ENCODE results near the gene CLEC14A.

The CLEC14A gene

DNA sequence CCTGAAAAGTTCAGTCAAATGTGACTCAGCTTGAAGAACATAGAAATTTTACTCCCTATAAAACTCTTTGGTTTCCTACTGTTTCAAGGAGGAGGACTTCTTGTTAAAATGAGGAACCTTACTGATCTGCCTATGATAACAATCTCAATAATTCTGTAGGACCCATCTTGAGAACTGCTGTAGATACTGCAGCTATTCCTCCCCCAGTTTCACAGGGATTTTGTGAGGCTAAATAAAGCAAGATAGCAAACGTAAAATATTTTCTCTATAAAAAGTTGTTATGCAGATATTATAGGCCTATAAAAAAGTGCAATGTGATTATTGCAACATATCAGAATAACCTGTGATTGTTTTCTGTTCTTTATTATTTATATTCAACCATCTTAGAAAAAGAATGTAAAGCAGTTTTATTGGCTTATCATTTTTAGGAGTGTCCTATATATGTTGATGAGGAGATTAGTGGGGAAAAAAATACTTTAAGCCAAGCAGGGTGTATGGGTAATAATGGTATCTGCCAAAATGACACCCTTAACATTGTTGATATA is 12.1 kb downstream of the CLEC14A start:
- TF ChIP-seq, protein P1, sequence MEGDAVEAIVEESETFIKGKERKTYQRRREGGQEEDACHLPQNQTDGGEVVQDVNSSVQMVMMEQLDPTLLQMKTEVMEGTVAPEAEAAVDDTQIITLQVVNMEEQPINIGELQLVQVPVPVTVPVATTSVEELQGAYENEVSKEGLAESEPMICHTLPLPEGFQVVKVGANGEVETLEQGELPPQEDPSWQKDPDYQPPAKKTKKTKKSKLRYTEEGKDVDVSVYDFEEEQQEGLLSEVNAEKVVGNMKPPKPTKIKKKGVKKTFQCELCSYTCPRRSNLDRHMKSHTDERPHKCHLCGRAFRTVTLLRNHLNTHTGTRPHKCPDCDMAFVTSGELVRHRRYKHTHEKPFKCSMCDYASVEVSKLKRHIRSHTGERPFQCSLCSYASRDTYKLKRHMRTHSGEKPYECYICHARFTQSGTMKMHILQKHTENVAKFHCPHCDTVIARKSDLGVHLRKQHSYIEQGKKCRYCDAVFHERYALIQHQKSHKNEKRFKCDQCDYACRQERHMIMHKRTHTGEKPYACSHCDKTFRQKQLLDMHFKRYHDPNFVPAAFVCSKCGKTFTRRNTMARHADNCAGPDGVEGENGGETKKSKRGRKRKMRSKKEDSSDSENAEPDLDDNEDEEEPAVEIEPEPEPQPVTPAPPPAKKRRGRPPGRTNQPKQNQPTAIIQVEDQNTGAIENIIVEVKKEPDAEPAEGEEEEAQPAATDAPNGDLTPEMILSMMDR (IDR thresholded peaks at IDR 0.05) = no peak

DNA sequence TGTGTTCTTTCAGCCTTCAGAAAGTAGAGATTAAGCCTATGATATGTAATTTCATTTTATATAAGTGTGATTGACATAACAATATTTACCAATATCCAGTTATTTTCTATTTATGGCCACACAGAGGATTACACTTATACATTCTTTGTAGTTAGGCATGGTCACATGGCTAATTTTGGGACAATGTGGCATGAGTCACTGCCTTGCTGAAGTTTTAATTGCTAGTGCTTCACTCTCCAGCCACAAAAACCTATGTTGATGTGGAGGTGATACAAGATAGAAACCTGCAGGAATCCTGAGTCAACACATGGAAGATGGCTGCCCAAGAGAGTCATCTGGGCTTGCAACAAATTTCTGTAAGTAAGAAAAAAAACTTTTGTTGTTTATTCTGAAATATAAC is 17.0 kb downstream of the CLEC14A start:
- TF ChIP-seq, protein P1 (IDR thresholded peaks at IDR 0.05) = no peak

DNA sequence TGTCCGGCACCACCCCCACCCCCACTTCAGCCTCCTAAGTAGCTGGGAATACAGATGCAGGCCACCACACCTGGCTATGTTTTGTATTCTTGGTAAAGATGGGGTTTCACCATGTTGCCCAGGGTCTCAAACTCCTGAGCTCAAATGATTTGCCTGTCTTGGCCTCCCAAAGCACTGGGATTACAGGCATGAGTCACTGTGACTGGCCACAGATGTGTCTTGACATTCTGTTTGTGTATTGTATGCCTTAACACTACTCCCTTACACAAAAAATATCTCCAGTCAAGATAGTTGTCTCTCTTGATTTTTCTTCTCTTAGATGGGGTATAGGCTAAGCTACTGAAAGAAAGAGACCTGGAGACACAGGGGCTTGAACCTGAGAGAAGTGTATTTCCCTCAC is 17.6 kb downstream of the CLEC14A start:
- TF ChIP-seq, protein P1 (IDR thresholded peaks at IDR 0.05) = no peak

DNA sequence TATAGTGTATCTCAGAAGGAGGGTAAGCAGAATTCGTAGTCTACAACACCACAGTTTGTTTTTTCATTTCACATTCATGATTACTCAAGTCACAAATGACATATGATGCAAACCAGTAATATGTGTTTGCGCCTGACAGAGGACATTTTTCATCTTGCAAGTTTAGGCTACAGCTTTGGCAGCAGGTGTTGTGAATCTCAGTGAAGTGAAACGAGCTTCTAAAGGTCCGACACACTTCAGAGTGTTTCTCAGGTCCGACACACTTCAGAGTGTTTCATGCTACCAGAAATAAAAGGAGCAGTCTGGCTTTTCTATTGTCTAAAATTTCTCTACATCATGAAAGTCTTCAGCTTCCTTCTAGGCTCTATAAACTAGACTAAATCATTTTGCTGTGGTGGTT is 22.7 kb downstream of the CLEC14A start:
- TF ChIP-seq, protein P1 (IDR thresholded peaks at IDR 0.05) = no peak

DNA sequence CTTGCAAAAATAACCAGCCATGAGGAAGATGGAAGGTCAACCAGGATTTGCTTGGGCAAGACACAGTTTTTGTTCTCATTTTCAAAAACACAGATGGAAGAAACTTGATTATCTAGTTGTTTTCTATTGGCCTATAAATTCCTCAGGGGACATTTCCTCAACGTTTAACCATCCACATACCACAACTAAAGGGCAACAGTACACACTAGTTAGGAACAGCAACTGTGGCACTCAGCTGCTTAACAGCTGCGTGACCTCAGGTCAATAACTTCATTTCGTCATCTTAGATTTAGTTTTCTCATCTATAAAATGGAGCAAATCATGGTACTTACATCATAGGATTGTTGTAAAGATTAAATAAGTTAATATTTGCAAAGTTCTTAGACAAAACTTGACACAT is 29.5 kb downstream of the CLEC14A start:
- TF ChIP-seq, protein P1 (IDR thresholded peaks at IDR 0.05) = no peak

DNA sequence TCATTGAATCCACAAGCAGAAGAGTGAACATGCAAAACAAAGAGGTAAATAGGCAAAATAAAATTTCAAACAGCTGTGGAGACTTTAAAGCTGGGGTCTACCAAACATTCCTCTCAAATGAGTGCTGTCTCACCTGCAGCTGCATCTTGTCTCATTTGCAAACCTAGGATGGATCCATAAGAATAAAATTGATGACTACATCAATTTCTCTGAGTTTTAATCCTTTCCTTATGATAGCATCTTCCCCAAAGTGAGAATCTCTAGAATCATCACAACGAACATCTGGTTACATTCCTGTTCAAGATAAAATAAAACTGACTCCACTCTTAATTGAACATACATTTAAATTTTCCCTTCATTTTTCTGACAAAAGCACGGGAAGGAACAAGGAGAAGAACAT is 29.9 kb downstream of the CLEC14A start:
- TF ChIP-seq, protein P1 (IDR thresholded peaks at IDR 0.05) = no peak

DNA sequence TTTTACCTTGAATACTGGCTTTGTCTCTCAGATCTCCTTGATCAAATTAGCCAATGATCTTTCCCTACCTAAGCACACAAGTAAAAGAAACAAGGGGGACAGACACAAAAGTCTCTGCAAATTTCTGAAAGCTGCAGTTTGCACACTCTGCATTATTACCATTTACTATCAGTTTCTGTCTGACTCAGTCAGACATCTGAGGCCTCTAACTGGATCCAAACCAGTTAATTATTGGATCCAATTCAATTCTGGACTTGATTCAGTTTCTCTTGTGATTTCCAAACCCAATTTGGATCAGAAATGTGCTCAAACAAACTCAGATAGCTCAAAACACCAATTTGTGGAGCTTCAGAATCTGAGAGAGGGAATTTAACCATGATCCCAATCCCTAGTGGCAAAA is 31.6 kb downstream of the CLEC14A start:
- TF ChIP-seq, protein P1 (IDR thresholded peaks at IDR 0.05) = no peak

DNA sequence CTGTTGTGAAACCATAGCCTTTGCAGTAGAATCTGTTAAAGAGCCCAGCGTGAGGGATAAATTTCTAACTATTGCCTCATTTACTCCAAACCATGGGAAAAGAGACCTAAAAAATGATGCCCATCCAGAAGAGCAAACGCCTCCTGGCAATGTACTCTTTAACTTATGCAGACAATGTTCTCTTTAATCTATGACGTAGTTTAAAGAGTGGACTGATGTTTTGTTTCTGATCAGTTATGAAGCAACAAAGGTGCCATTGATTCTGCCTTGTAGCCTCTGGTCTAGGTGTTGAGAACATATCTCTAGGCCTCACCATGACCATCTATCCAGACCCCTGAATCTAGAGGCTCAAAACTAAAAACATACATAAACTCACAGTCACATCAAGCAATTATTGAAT is 34.8 kb downstream of the CLEC14A start:
- TF ChIP-seq, protein P1 (IDR thresholded peaks at IDR 0.05) = no peak

Data from LNCAP (cell line).